Esophagus muscularis mucosa (tissue), 4 donors: ENCODE measurements around the gene DEPDC1B.

Experiments used
- EP300 ChIP-seq: sonication (generic); formaldehyde crosslinking; IDR thresholded peaks from one replicate; pipeline ENCODE4 v1.6.1; 2017; ENCODE audit warnings: antibody characterized with exemption
- POLR2A ChIP-seq: fragments of 450-650 bp; IDR thresholded peaks from one replicate; pipeline ENCODE4 v1.6.1; 2017; ENCODE audit warnings: antibody characterized with exemption, moderate library complexity, mild to moderate bottlenecking, low read depth
- POLR2AphosphoS5 ChIP-seq, 2 donors: sonication (generic); formaldehyde crosslinking; IDR thresholded peaks; one replicate each; pipeline ENCODE4 v1.6.1; 2017; ENCODE audit warnings: antibody characterized with exemption in 2 of 2
- TF ChIP-seq, protein P1 (sequence below), 3 experiments: fragments of 200-600 bp in 2 of 3; fragments of 450-650 bp in 1 of 3; sonication (generic) in 2 of 3; IDR thresholded peaks; one replicate each; pipeline ENCODE4 v1.5.1; 2017 to 2019; ENCODE audit warnings: antibody characterized with exemption in 3 of 3, mild to moderate bottlenecking in 2 of 3, moderate library complexity in 1 of 3

DNA sequence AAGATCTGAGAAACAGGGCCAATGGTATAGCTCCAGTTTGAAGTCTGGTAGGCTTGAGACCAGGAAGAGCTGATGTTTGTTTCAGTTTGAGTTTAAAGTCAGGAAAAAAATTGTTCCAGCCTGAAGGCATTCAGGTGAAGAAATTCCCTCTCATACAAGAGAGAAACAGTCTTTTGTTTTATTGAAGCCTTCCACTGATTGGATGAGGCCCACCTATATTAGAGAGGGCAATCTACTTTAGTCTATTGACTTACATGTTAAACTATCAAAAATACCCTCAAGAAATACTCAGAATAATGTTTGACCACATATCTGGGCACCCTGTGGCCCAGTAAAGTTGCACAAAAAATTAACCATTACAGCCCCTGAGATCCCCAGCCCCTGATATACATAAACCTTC, 5.2 kb upstream of the DEPDC1B start:
- TF ChIP-seq POLR2A = no peak
- TF ChIP-seq, protein P1, sequence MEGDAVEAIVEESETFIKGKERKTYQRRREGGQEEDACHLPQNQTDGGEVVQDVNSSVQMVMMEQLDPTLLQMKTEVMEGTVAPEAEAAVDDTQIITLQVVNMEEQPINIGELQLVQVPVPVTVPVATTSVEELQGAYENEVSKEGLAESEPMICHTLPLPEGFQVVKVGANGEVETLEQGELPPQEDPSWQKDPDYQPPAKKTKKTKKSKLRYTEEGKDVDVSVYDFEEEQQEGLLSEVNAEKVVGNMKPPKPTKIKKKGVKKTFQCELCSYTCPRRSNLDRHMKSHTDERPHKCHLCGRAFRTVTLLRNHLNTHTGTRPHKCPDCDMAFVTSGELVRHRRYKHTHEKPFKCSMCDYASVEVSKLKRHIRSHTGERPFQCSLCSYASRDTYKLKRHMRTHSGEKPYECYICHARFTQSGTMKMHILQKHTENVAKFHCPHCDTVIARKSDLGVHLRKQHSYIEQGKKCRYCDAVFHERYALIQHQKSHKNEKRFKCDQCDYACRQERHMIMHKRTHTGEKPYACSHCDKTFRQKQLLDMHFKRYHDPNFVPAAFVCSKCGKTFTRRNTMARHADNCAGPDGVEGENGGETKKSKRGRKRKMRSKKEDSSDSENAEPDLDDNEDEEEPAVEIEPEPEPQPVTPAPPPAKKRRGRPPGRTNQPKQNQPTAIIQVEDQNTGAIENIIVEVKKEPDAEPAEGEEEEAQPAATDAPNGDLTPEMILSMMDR (IDR thresholded peaks at IDR 0.05) = no peak
- no peak for TF ChIP-seq POLR2AphosphoS5 (IDR thresholded peaks at IDR 0.05)
- TF ChIP-seq EP300 = no peak
